GM19328 (cell line): Measurements from ENCODE around the gene ARIH1.
"Not testable (repeated sequence)": the region's sequence is repeated elsewhere in the genome, so short reads cannot be mapped to it uniquely, and the experiment has no call there.

Experiments
- ATAC-seq: cut with Tn5 transposase; IDR thresholded peaks from one replicate; pipeline ENCODE4 v1.9.1; 2021; ENCODE audit warnings: mild to moderate bottlenecking, moderate library complexity; ENCODE audit not compliant: unreplicated experiment

The ARIH1 gene

GRCh38 chr15:72599855-72600464 is 125.8 kb downstream of the ARIH1 start:
- no peak for ATAC-seq

GRCh38 chr15:72604794-72605193 is 130.7 kb downstream of the ARIH1 start:
- no peak for ATAC-seq

- ATAC-seq, result not testable (repeated sequence)
Observed at GRCh38 chr15:72608084-72608483, 134.0 kb downstream of the ARIH1 start.

GRCh38 chr15:72609862-72610261 is 135.7 kb downstream of the ARIH1 start:
- no peak for ATAC-seq

- ATAC-seq, result not testable (repeated sequence)
Observed at GRCh38 chr15:72612324-72612723, 138.2 kb downstream of the ARIH1 start.

- no peak for ATAC-seq
Observed at GRCh38 chr15:72614810-72615532, 140.8 kb downstream of the ARIH1 start.

- ATAC-seq, result not testable (repeated sequence)
Observed at GRCh38 chr15:72615533-72616233, 141.6 kb downstream of the ARIH1 start.

GRCh38 chr15:72616491-72617210 is 142.5 kb downstream of the ARIH1 start:
- no peak for ATAC-seq

GRCh38 chr15:72623854-72624253 is 149.7 kb downstream of the ARIH1 start:
- not testable (repeated sequence) for ATAC-seq

- ATAC-seq, result not testable (repeated sequence)
Observed at GRCh38 chr15:72626153-72626552, 152.0 kb downstream of the ARIH1 start.

GRCh38 chr15:72628249-72629067 is 154.3 kb downstream of the ARIH1 start:
- not testable (repeated sequence) for ATAC-seq

GRCh38 chr15:72629068-72629570 is 155.0 kb downstream of the ARIH1 start:
- ATAC-seq, result not testable (repeated sequence)

GRCh38 chr15:72636519-72637282 is 162.6 kb downstream of the ARIH1 start:
- ATAC-seq, result not testable (repeated sequence)

GRCh38 chr15:72639759-72640483 is 165.8 kb downstream of the ARIH1 start:
- ATAC-seq, result not testable (repeated sequence)

- not testable (repeated sequence) for ATAC-seq
Observed at GRCh38 chr15:72642271-72642670, 168.1 kb downstream of the ARIH1 start.

GRCh38 chr15:72648631-72649253 is 174.6 kb downstream of the ARIH1 start:
- not testable (repeated sequence) for ATAC-seq
